ENCODE measurements around the gene FRRS1L.

The FRRS1L gene

DNA sequence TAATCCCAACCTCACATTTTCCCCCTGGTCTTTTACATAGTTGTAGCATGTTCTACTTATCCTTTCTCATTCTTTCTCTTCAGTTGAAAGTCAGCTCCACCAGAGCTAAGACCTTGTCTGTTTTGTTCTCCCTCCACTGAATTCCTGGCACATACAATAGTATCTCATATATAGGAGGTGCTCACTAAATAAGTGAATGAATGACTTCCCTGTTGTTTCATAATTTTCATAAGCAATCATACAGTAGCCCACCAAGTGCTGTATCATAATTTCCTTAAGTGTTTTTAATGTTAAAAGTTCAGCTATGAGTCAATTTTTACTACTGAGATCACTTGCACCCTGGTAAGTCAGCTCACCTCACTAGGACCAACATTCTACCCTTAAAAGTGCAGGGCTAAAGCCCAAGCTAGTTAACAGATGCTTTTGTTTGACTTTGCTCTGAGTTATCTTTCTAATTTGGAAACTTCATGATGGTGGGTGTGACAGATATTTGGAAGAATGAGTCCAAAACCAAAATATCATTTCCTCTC, 74.9 kb downstream of the FRRS1L start:
- H3K4me3 ChIP-seq (IDR thresholded peaks at IDR 0.05; ENCODE audit: insufficient read depth, low read depth, low read length) = no peak overlapping the region
- no peaks in the 10 kb centered on the region for H4K20me1 ChIP-seq (ENCODE audit: insufficient read depth)
- no peaks in the 10 kb centered on the region for H3K27me3 ChIP-seq (ENCODE audit: insufficient read depth, low read depth)
- TF ChIP-seq CTCF (conservative IDR thresholded peaks at IDR 0.05; ENCODE audit: low read depth, low read length) = no peak
- no peak overlapping the region for H3K9ac ChIP-seq
- no peaks in the 10 kb centered on the region; the same call in 1 of the 2 replicates for H3K36me3 ChIP-seq (ENCODE audit: insufficient read depth)
- H3K4me1 ChIP-seq (ENCODE audit: low read depth, poor library complexity, severe bottlenecking) = peaks cover 8% of the 10 kb centered on the region
- no peak overlapping the region for H3K4me2 ChIP-seq
- peaks cover 20% of the 10 kb centered on the region; the same call in 1 of the 2 replicates for H3K79me2 ChIP-seq (ENCODE audit: insufficient read depth, low read depth)
- H3K27ac ChIP-seq = no peak overlapping the region
- H2AFZ ChIP-seq (ENCODE audit: low read depth) = no peak overlapping the region

DNA sequence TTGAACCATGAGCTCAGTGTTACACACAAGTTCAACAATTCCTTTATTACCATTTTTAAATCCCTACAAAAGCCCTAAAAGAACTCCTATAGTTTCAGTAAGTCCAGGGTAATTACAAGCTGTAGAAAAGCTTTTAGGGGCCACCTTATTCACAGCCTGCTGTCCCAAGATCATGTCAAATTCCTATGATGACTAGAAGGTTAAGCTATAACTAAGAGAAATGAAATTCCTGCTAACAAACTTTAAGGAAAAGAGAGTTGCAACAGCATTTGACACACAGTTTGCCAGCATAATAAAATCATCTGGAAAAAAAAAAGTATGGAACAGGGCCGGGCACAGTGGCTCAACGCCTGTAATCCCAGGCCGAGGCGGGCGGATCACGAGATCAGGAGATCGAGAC, 78.8 kb downstream of the FRRS1L start:
- H4K20me1 ChIP-seq (ENCODE audit: insufficient read depth) = no peaks in the 10 kb centered on the region
- H3K36me3 ChIP-seq (ENCODE audit: insufficient read depth) = no peaks in the 10 kb centered on the region; the same call in 1 of the 2 replicates
- H2AFZ ChIP-seq (ENCODE audit: low read depth) = no peak overlapping the region
- H3K27ac ChIP-seq = no peak overlapping the region
- H3K79me2 ChIP-seq (ENCODE audit: insufficient read depth, low read depth) = no peaks in the 10 kb centered on the region; the same call in 1 of the 2 replicates
- no peak overlapping the region for H3K4me3 ChIP-seq (IDR thresholded peaks at IDR 0.05; ENCODE audit: insufficient read depth, low read depth, low read length)
- TF ChIP-seq CTCF (conservative IDR thresholded peaks at IDR 0.05; ENCODE audit: low read depth, low read length) = no peak
- H3K27me3 ChIP-seq (ENCODE audit: insufficient read depth, low read depth) = no peaks in the 10 kb centered on the region
- H3K4me2 ChIP-seq = no peak overlapping the region
- H3K9ac ChIP-seq = no peak overlapping the region
- no peaks in the 10 kb centered on the region for H3K4me1 ChIP-seq (ENCODE audit: low read depth, poor library complexity, severe bottlenecking)

DNA sequence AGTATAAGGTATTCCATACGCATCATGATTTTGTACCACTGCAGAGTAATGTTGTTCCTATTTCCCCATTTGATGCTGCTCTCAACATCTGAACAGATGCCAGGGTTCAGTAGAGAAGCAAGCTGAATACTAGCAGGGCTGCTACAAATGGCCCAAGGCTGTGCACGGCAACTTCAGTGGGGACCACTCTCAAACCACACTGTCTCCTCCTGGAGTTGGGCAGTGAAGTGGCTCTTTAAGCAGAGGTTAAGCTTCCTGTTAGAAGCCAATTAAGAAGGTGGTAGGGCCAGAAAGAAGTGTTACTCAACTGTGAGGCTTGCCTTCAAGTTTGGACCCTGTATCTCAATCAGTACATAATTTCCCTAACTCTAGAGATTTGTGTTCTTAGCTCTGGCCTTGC, 79.3 kb downstream of the FRRS1L start:
- Histone ChIP-seq H3K4me2 (no peak overlapping the region), H3K79me2 (ENCODE audit: insufficient read depth, low read depth) (no peaks in the 10 kb centered on the region; the same call in 1 of the 2 replicates), H2AFZ (ENCODE audit: low read depth) (no peak overlapping the region), H3K4me3 (IDR thresholded peaks at IDR 0.05; ENCODE audit: insufficient read depth, low read depth, low read length) (no peak overlapping the region), H3K9ac (no peak overlapping the region), H4K20me1 (ENCODE audit: insufficient read depth) (no peaks in the 10 kb centered on the region), H3K27me3 (ENCODE audit: insufficient read depth, low read depth) (no peaks in the 10 kb centered on the region), H3K4me1 (ENCODE audit: low read depth, poor library complexity, severe bottlenecking) (no peaks in the 10 kb centered on the region), H3K36me3 (ENCODE audit: insufficient read depth) (no peaks in the 10 kb centered on the region; the same call in 1 of the 2 replicates), H3K27ac (no peak overlapping the region)
- no peak for TF ChIP-seq CTCF (conservative IDR thresholded peaks at IDR 0.05; ENCODE audit: low read depth, low read length)

DNA sequence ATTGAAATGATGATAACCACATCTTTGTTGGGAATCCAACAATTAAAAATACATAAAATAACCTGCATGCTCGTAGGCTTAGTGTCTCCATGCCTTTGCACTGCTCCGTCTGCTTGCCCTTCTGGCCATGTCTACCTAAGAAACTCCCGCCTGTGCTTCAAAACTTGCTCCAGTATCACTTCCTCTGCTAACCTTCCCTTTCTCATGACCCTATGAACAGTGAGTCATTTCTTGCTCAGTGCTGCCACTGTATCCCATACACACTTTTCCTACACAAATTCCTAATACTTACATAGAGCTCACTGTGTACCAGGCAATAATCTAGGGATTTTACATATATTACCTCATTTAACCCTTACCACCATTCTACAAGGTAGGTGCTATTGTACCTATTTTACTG, 80.8 kb downstream of the FRRS1L start:
- Histone ChIP-seq H3K27ac (no peak overlapping the region), H3K4me1 (ENCODE audit: low read depth, poor library complexity, severe bottlenecking) (no peaks in the 10 kb centered on the region), H4K20me1 (ENCODE audit: insufficient read depth) (no peaks in the 10 kb centered on the region), H2AFZ (ENCODE audit: low read depth) (no peak overlapping the region), H3K79me2 (ENCODE audit: insufficient read depth, low read depth) (no peaks in the 10 kb centered on the region; the same call in 1 of the 2 replicates), H3K4me3 (IDR thresholded peaks at IDR 0.05; ENCODE audit: insufficient read depth, low read depth, low read length) (no peak overlapping the region), H3K9ac (no peak overlapping the region), H3K4me2 (no peak overlapping the region), H3K27me3 (ENCODE audit: insufficient read depth, low read depth) (no peaks in the 10 kb centered on the region), H3K36me3 (ENCODE audit: insufficient read depth) (no peaks in the 10 kb centered on the region; the same call in 1 of the 2 replicates)
- TF ChIP-seq CTCF (conservative IDR thresholded peaks at IDR 0.05; ENCODE audit: low read depth, low read length) = no peak

Data from KMS-11 (cell line).